Pancreas (tissue), 10 donors: ENCODE measurements around the gene TAS2R42. TPM values are rescaled to one million over a fixed set of nuclear protein-coding genes. Genes with fewer than 3 reads are reported as not detected.

Experiments used
- ATAC-seq, 4 donors: fragments of 200-7000 bp; cut with Tn5 transposase; one replicate each; pipeline versions ENCODE4 v1.8.0 to v1.9.1; 2020; ENCODE audit warnings: mild to moderate bottlenecking in 4 of 4, moderate library complexity in 4 of 4
- DNase-seq, 6 donors: peaks; one replicate each; pipeline ENCODE4 v3.0.0-alpha.2; 2020
- FAIRE-seq: peaks from 2 replicates; lab custom pipeline; 2012; peaks lifted over from hg19 to GRCh38; lab: Jason Lieb, UNC
- H3K27ac ChIP-seq, 4 donors: fragments of 200-600 bp; sonication (generic); 1 replicate in 3 of 4; 2 replicates in 1 of 4; pipeline versions ENCODE4 v1.5.0 to v1.8.0; 2020
- H3K27me3 ChIP-seq, 4 donors: fragments of 200-600 bp; one replicate each; pipeline ENCODE4 v1.8.0; 2021
- H3K36me3 ChIP-seq, 3 donors: fragments of 200-600 bp; sonication (generic) in 1 of 3; one replicate each; pipeline versions ENCODE4 v1.5.0 to v1.8.0; 2020 to 2021
- H3K4me1 ChIP-seq, 3 donors: fragments of 200-600 bp; one replicate each; pipeline ENCODE4 v1.8.0; 2021
- H3K4me3 ChIP-seq, 4 donors: fragments of 200-600 bp; sonication (generic) in 2 of 4; one replicate each; pipeline versions ENCODE4 v1.5.0 to v1.8.0; 2020 to 2021
- H3K9me3 ChIP-seq, 4 donors: fragments of 200-600 bp; one replicate each; pipeline ENCODE4 v1.8.0; 2021
- WGBS, 2 donors: extraction: QIAGEN DNeasy Blood & Tissue Kit; methylation state at CpG; one replicate each; pipeline ENCODE4 v1.1.7; 2013; 5-methylcytosine and 5-hydroxymethylcytosine counted together
- intact Hi-C, 3 donors: fragments of 100-400 bp; cut with DNase I; formaldehyde crosslinking; loops; one replicate each; pipeline versions ENCODE4 v1.11.1 to v1.14.2; 2022
- polyA plus RNA-seq, 2 donors: library from polyadenylated mRNA; stranded (reverse); fragments of 200-250 nt; gene quantifications; one replicate each; pipeline ENCODE4 v1.2.3, GENCODE V29; 2013
- total RNA-seq, 6 donors: library from RNA; stranded (reverse); fragmentation: NEBNext Ultra II Directional in 4 of 6; extraction: Animal tissue kit (Norgen Biotek cat#: 25700) in 4 of 6; gene quantifications; one replicate each; pipeline versions ENCODE4 v1.2.1 to v1.2.4, GENCODE V29; 2021 to 2023
- TF ChIP-seq, protein P1 (sequence below), 4 donors: fragments of 200-600 bp; sonication (generic) in 3 of 4; IDR thresholded peaks; one replicate each; pipeline versions ENCODE4 v1.5.0 to v1.8.0; 2021; ENCODE audit warnings: antibody characterized with exemption in 4 of 4
- donor health status: healthy with polysubstance abuse.
- donor health status: DM: no; HTN: no; CAD: no; lungs with moderate emphysema.
- donor health status: DM: no; HTN: no; CAD: no.
- donor health status: control.
- donor health status: control.
- donor health status: Bipolar disorder and iron deficiency.
- donor health status: DM: yes; HTN: yes; CAD: no.
- donor health status: DM: no; HTN: no; CAD: no.
- donor health status: DM: no; HTN: no; CAD: no.
- donor health status: DM: yes; HTN: yes; CAD: no.

TAS2R42 gene
- total and polyA plus RNA-seq, 8 donors, result not detected

DNA sequence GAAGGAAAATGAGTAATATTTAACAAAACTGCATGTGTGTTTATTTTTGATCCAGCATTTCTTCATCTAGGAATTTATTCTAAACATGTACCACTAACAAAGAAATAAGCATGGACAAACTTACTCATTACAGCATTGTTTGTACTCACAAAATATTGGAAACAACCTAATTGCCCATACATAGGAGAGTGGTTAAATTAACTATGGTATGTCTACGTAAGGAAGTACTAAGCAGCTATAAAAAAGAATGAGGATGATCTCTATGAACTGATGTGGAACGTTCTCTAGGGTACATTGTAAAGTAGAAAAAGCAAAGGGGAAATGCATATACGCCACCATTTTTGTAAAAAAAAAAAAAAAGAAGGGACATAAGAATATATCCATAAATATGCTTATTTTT is 17.4 kb upstream of the TAS2R42 start:
- no peak for DNase-seq
- H3K4me1 ChIP-seq, result no peaks in the 10 kb centered on the region
- no peak for FAIRE-seq
- ATAC-seq, result no peak
- H3K27me3 ChIP-seq, result no peaks in the 10 kb centered on the region
- intact Hi-C loops, result no loop called here
- TF ChIP-seq, protein P1, sequence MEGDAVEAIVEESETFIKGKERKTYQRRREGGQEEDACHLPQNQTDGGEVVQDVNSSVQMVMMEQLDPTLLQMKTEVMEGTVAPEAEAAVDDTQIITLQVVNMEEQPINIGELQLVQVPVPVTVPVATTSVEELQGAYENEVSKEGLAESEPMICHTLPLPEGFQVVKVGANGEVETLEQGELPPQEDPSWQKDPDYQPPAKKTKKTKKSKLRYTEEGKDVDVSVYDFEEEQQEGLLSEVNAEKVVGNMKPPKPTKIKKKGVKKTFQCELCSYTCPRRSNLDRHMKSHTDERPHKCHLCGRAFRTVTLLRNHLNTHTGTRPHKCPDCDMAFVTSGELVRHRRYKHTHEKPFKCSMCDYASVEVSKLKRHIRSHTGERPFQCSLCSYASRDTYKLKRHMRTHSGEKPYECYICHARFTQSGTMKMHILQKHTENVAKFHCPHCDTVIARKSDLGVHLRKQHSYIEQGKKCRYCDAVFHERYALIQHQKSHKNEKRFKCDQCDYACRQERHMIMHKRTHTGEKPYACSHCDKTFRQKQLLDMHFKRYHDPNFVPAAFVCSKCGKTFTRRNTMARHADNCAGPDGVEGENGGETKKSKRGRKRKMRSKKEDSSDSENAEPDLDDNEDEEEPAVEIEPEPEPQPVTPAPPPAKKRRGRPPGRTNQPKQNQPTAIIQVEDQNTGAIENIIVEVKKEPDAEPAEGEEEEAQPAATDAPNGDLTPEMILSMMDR (IDR thresholded peaks at IDR 0.05), result no peak
- H3K4me3 ChIP-seq, result no peak overlapping the region
- H3K27ac ChIP-seq, result no peak overlapping the region
- no peaks in the 10 kb centered on the region for H3K9me3 ChIP-seq
- WGBS, 2 donors, result 91 to 93% methylated on average over 3 of the region's 3 CpGs
- H3K36me3 ChIP-seq, result no peaks in the 10 kb centered on the region

DNA sequence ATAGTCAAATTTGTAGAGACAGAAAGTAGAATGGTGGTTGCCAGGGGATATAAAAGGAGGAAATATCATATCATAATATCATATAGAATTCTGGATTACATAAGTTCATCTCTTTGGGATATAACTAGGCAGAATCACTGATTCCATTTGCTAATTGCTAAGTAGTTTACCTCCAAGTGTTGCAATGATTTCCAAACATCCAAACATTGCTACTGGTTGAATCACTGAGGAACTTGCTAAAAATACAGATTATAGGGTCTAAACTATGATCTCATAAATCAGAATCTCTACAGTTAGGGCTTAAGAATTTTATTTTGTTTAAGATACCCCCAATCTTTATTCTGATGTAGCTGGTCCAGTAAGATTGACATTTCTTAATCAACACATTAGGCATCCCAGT is 16.1 kb upstream of the TAS2R42 start:
- no peaks in the 10 kb centered on the region for H3K9me3 ChIP-seq
- ATAC-seq, result no peak
- no peaks in the 10 kb centered on the region for H3K27me3 ChIP-seq
- no peak overlapping the region for H3K27ac ChIP-seq
- no peak for DNase-seq
- H3K4me3 ChIP-seq, result no peak overlapping the region
- TF ChIP-seq, protein P1 (IDR thresholded peaks at IDR 0.05), result no peak
- H3K36me3 ChIP-seq, result no peaks in the 10 kb centered on the region
- no peaks in the 10 kb centered on the region for H3K4me1 ChIP-seq
- FAIRE-seq, result no peak
- intact Hi-C loops, result no loop called here

DNA sequence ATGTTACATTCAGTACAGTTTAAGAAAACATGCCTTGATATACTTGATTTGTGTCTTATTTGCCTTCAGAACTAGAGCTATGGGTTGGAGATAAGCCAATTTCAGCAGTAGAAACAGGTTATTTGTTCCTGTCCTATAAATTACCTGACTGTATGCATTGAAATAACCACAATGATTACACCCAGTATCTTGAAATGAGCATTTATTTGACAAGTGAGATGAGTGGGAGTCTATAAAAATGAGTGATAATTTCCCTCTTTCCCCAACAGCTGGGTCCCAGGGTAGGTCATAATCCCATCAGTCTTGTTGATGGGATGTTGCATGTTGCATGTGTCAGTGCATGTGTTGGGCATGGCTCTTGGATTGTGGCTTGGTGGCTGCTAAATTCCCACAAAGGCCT is 3.7 kb downstream of the TAS2R42 start:
- intact Hi-C loops, result no loop called here
- no peak overlapping the region for H3K4me3 ChIP-seq
- DNase-seq (no peak), FAIRE-seq (no peak), ATAC-seq (no peak)
- H3K27ac ChIP-seq, result no peak overlapping the region
- TF ChIP-seq, protein P1 (IDR thresholded peaks at IDR 0.05), result no peak
- H3K27me3 ChIP-seq, result no peaks in the 10 kb centered on the region
- H3K9me3 ChIP-seq, result no peaks in the 10 kb centered on the region
- no peaks in the 10 kb centered on the region for H3K4me1 ChIP-seq
- H3K36me3 ChIP-seq, result no peaks in the 10 kb centered on the region

DNA sequence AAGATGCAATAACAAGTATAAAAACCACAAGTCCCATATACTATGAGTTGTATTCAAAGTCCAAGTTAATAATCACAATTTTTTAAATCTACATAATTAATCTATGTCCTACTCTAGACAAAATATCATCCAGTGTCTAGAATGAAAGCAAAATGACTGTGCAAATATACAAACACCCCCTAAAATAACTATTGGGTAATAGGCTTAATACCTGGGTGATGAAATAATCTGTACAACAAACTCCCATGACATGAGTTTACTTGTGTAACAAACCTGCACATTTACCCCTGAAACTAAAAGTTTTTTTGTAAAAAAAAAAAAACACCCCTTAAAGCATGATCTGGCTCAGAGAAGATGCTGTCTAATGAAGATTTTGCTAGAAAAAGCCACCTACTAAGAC is 4.2 kb downstream of the TAS2R42 start:
- Histone ChIP-seq H3K27ac (no peak overlapping the region), H3K4me3 (no peak overlapping the region), H3K27me3 (no peaks in the 10 kb centered on the region), H3K9me3 (no peaks in the 10 kb centered on the region), H3K36me3 (no peaks in the 10 kb centered on the region), H3K4me1 (no peaks in the 10 kb centered on the region)
- DNase-seq (no peak), FAIRE-seq (no peak), ATAC-seq (no peak)
- TF ChIP-seq, protein P1 (IDR thresholded peaks at IDR 0.05), result no peak
- intact Hi-C loops, result no loop called here

DNA sequence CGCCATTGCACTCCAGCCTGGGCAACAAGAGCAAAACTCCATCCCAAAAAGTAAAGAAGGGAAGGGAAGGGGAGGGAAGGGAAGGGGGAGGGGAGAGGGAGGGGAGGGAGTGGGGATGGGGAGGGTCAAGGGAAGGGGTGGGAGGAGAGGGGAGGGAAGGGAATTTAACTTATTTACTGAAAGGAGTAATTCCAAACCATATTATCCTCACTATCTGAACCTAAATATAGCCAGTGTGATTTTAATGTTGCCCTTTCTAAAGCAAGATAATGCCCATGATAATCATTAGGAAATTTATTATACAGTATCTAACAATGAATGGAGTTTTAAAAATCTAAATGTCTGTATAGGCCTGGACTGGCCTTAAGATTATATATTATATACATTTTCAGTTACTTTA is 8.5 kb downstream of the TAS2R42 start:
- Histone ChIP-seq H3K27me3 (no peaks in the 10 kb centered on the region), H3K36me3 (no peaks in the 10 kb centered on the region), H3K9me3 (no peaks in the 10 kb centered on the region), H3K4me1 (no peaks in the 10 kb centered on the region), H3K4me3 (no peak overlapping the region), H3K27ac (no peak overlapping the region)
- WGBS, 2 donors, result 97 to 100% methylated on average over 1 of the region's 1 CpG
- FAIRE-seq (no peak), DNase-seq (no peak), ATAC-seq (no peak)
- TF ChIP-seq, protein P1 (IDR thresholded peaks at IDR 0.05), result no peak
- intact Hi-C loops, result no loop called here
